ENCODE results near the gene PDIK1L.

The PDIK1L gene

DNA sequence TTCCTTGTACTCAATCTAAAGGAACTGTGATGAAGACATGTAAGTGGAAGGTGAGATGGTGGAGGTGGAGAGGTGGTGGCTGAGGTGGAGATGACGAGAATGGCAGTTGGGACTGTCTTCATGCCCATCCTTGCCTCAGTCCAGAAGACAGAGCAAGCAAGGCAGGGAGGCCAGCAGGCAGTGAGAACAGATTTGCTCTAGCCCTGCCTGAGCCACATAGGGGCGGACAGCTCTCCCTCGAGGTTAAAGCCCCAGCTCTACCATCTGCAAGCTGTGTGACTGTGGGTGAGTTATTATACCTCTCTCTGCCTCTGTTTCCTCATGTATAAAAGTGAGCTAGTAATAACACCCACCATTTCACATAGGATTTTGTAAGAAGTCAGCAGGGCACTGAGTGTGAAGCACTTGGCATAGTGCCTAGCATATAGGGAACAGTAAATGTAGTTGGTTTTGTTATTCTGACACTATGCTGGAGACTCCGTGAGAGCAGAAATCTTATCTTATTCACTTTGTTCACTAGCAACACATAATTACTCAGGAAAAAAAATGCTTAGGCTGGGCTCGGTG, 42.4 kb downstream of the PDIK1L start:
- no peak overlapping the region for H3K27ac ChIP-seq (ENCODE audit: insufficient read depth, low read length, poor library complexity, severe bottlenecking)
- no peaks in the 10 kb centered on the region for H3K4me1 ChIP-seq (ENCODE audit: control insufficient read depth, insufficient read depth, low read length, poor library complexity, severe bottlenecking)
- no peak for DNase-seq
- H3K4me3 ChIP-seq (ENCODE audit: insufficient read depth, low read depth, low read length, poor library complexity, severe bottlenecking), result no peak overlapping the region
- peaks cover 8% of the 10 kb centered on the region for H3K27me3 ChIP-seq (replicated peaks; ENCODE audit: control insufficient read depth, insufficient read depth, low read length, poor library complexity, severe bottlenecking)
- H3K36me3 ChIP-seq (ENCODE audit: control insufficient read depth, insufficient read depth, low read length), result no peaks in the 10 kb centered on the region
- H3K9me3 ChIP-seq (ENCODE audit: control insufficient read depth, low read length), result no peaks in the 10 kb centered on the region

- H3K27me3 ChIP-seq (replicated peaks; ENCODE audit: control insufficient read depth, insufficient read depth, low read length, poor library complexity, severe bottlenecking), result peaks cover 12% of the 10 kb centered on the region
- H3K9me3 ChIP-seq (ENCODE audit: control insufficient read depth, low read length), result no peaks in the 10 kb centered on the region
- H3K4me3 ChIP-seq (ENCODE audit: insufficient read depth, low read depth, low read length, poor library complexity, severe bottlenecking), result no peak overlapping the region
- H3K36me3 ChIP-seq (ENCODE audit: control insufficient read depth, insufficient read depth, low read length), result no peaks in the 10 kb centered on the region
- no peak overlapping the region for H3K27ac ChIP-seq (ENCODE audit: insufficient read depth, low read length, poor library complexity, severe bottlenecking)
- no peak for DNase-seq
- no peaks in the 10 kb centered on the region for H3K4me1 ChIP-seq (ENCODE audit: control insufficient read depth, insufficient read depth, low read length, poor library complexity, severe bottlenecking)
These were observed 43.1 kb downstream of the PDIK1L start for GRCh38 chr1:26154750-26155149.

- Histone ChIP-seq H3K36me3 (ENCODE audit: control insufficient read depth, insufficient read depth, low read length) (no peaks in the 10 kb centered on the region), H3K9me3 (ENCODE audit: control insufficient read depth, low read length) (no peaks in the 10 kb centered on the region), H3K27me3 (replicated peaks; ENCODE audit: control insufficient read depth, insufficient read depth, low read length, poor library complexity, severe bottlenecking) (peaks cover 14% of the 10 kb centered on the region), H3K4me1 (ENCODE audit: control insufficient read depth, insufficient read depth, low read length, poor library complexity, severe bottlenecking) (no peaks in the 10 kb centered on the region), H3K4me3 (ENCODE audit: insufficient read depth, low read depth, low read length, poor library complexity, severe bottlenecking) (no peak overlapping the region), H3K27ac (ENCODE audit: insufficient read depth, low read length, poor library complexity, severe bottlenecking) (no peak overlapping the region)
- DNase-seq, result no peak
These were observed 44.0 kb downstream of the PDIK1L start for GRCh38 chr1:26155370-26156284.

- H3K4me3 ChIP-seq (ENCODE audit: insufficient read depth, low read depth, low read length, poor library complexity, severe bottlenecking), result no peak overlapping the region
- H3K27ac ChIP-seq (ENCODE audit: insufficient read depth, low read length, poor library complexity, severe bottlenecking), result no peak overlapping the region
- no peaks in the 10 kb centered on the region for H3K36me3 ChIP-seq (ENCODE audit: control insufficient read depth, insufficient read depth, low read length)
- DNase-seq, result no peak
- H3K27me3 ChIP-seq (replicated peaks; ENCODE audit: control insufficient read depth, insufficient read depth, low read length, poor library complexity, severe bottlenecking), result peaks cover 22% of the 10 kb centered on the region
- peaks cover 2% of the 10 kb centered on the region for H3K4me1 ChIP-seq (ENCODE audit: control insufficient read depth, insufficient read depth, low read length, poor library complexity, severe bottlenecking)
- no peaks in the 10 kb centered on the region for H3K9me3 ChIP-seq (ENCODE audit: control insufficient read depth, low read length)
These were observed 44.8 kb downstream of the PDIK1L start for GRCh38 chr1:26156285-26157038.

DNA sequence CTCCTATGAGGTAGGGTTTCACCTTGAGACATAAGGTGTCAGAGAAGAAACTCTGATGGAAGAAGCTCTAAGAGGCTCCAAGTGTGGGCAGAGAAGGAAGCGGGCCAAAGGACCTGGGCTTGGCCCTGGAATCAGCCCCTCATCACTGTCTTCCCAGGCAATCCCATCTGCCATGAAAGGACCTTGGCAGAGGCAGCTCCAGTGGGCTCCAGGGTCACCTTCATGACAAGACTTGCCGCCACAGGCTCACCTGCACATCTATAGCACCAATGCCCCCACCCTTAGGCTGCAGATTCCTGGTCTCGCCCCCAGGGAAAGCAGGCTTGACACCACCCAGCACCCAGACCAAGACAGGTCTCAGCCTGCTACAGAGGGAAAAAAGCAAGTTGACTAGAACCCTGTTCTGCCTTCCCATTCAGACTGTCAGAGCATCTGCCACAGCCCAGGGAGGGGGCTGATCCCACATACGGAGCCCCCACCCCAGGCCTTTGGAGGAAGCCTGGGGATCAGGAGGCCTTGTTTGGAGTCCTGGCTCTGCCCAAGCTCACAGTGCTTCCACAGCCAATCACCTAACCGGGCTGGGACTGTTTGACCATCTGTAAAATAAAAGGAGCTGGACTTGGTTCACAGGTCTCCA, 46.8 kb downstream of the PDIK1L start:
- no peak for DNase-seq
- H3K27me3 ChIP-seq (replicated peaks; ENCODE audit: control insufficient read depth, insufficient read depth, low read length, poor library complexity, severe bottlenecking), result peaks cover 34% of the 10 kb centered on the region

GRCh38 chr1:26158908-26159742, 47.5 kb downstream of the PDIK1L start, which contains the start of gene FAM110D:
FAM110D (plus strand) TSS chr1:26159079; CDS start chr1:26161292, 2,213 bp downstream.
- Histone ChIP-seq H3K36me3 (ENCODE audit: control insufficient read depth, insufficient read depth, low read length) (no peaks in the 10 kb centered on the region), H3K4me3 (ENCODE audit: insufficient read depth, low read depth, low read length, poor library complexity, severe bottlenecking) (no peak within 1 kb of the TSS), H3K4me1 (ENCODE audit: control insufficient read depth, insufficient read depth, low read length, poor library complexity, severe bottlenecking) (peaks cover 13% of the 10 kb centered on the region), H3K27ac (ENCODE audit: insufficient read depth, low read length, poor library complexity, severe bottlenecking) (no peak within 1 kb of the TSS), H3K27me3 (replicated peaks; ENCODE audit: control insufficient read depth, insufficient read depth, low read length, poor library complexity, severe bottlenecking) (peaks cover 34% of the 10 kb centered on the region), H3K9me3 (ENCODE audit: control insufficient read depth, low read length) (no peaks in the 10 kb centered on the region)
- no peak for DNase-seq

More for the DNA sequence above, 46.8 kb downstream of the PDIK1L start:
- H3K4me1 ChIP-seq (ENCODE audit: control insufficient read depth, insufficient read depth, low read length, poor library complexity, severe bottlenecking), result peaks cover 9% of the 10 kb centered on the region
- H3K9me3 ChIP-seq (ENCODE audit: control insufficient read depth, low read length), result no peaks in the 10 kb centered on the region
- H3K36me3 ChIP-seq (ENCODE audit: control insufficient read depth, insufficient read depth, low read length), result no peaks in the 10 kb centered on the region
- H3K4me3 ChIP-seq (ENCODE audit: insufficient read depth, low read depth, low read length, poor library complexity, severe bottlenecking), result no peak overlapping the region
- H3K27ac ChIP-seq (ENCODE audit: insufficient read depth, low read length, poor library complexity, severe bottlenecking), result no peak overlapping the region

DNA sequence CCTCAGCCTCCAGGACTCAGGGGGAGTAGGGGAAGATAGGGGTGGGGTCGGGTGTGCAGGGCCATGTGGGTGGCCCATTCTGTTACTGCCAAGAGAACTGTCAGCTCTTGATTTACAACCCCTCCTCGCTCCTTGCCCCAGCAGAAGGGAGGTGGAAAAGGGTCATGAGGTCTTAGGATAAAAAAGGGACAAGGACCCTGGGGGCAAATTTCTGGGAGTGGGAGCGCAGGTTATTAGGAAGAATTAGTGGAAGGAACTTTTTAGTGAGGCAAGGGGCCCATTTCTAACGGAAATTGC, 48.1 kb downstream of the PDIK1L start:
- no peaks in the 10 kb centered on the region for H3K36me3 ChIP-seq (ENCODE audit: control insufficient read depth, insufficient read depth, low read length)
- H3K4me1 ChIP-seq (ENCODE audit: control insufficient read depth, insufficient read depth, low read length, poor library complexity, severe bottlenecking), result peaks cover 16% of the 10 kb centered on the region
- H3K9me3 ChIP-seq (ENCODE audit: control insufficient read depth, low read length), result no peaks in the 10 kb centered on the region
- peaks cover 34% of the 10 kb centered on the region for H3K27me3 ChIP-seq (replicated peaks; ENCODE audit: control insufficient read depth, insufficient read depth, low read length, poor library complexity, severe bottlenecking)
- H3K27ac ChIP-seq (ENCODE audit: insufficient read depth, low read length, poor library complexity, severe bottlenecking), result no peak overlapping the region
- H3K4me3 ChIP-seq (ENCODE audit: insufficient read depth, low read depth, low read length, poor library complexity, severe bottlenecking), result no peak overlapping the region
- DNase-seq, result no peak

DNA sequence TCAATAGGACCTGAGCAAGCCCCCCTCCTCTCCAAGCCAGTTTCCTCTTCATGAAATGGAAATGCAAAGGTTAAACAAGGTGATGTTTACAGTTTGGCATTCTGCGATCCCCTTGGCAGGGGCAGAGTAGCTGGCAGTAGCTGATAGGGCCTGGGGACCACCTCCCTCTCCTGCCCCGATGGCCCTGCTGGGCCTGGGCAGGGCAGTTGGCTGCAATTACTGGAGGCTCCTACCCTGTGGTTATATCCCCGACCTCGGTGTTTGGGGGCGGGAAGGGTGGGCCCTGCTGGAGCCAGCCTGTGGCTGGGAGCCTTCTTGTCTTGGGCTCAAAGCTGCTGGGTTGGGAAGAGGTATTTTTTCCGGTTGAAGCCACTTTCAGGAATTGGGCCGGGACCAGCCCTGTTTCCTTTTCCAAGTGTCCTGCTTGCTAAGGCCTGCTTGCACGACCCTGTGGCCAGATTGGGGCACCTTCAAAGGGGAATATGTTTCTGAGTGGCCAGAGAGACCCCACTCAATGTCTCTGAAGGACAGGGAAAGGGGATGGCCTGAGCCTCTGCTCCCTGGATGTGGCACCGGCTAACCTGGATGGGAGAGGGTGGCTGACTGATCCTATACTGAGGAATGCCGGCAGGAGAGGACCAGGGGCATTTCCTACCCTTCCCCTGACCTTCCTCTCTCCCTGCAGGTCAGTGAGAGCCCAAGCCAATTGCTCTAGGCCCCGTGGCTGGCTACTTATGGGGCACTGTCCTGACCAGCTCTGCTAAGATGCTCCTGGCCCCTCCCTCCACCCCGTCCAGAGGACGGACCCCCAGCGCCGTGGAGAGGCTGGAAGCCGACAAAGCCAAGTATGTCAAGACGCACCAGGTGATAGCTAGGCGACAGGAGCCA, 49.1 kb downstream of the PDIK1L start:
- Histone ChIP-seq H3K36me3 (ENCODE audit: control insufficient read depth, insufficient read depth, low read length) (no peaks in the 10 kb centered on the region), H3K27ac (ENCODE audit: insufficient read depth, low read length, poor library complexity, severe bottlenecking) (no peak overlapping the region), H3K9me3 (ENCODE audit: control insufficient read depth, low read length) (no peaks in the 10 kb centered on the region), H3K4me3 (ENCODE audit: insufficient read depth, low read depth, low read length, poor library complexity, severe bottlenecking) (no peak overlapping the region), H3K27me3 (replicated peaks; ENCODE audit: control insufficient read depth, insufficient read depth, low read length, poor library complexity, severe bottlenecking) (peaks cover 34% of the 10 kb centered on the region), H3K4me1 (ENCODE audit: control insufficient read depth, insufficient read depth, low read length, poor library complexity, severe bottlenecking) (peaks cover 16% of the 10 kb centered on the region)
- no peak for DNase-seq
